ENCODE measurements around the gene DAD1.

Gene DAD1

DNA sequence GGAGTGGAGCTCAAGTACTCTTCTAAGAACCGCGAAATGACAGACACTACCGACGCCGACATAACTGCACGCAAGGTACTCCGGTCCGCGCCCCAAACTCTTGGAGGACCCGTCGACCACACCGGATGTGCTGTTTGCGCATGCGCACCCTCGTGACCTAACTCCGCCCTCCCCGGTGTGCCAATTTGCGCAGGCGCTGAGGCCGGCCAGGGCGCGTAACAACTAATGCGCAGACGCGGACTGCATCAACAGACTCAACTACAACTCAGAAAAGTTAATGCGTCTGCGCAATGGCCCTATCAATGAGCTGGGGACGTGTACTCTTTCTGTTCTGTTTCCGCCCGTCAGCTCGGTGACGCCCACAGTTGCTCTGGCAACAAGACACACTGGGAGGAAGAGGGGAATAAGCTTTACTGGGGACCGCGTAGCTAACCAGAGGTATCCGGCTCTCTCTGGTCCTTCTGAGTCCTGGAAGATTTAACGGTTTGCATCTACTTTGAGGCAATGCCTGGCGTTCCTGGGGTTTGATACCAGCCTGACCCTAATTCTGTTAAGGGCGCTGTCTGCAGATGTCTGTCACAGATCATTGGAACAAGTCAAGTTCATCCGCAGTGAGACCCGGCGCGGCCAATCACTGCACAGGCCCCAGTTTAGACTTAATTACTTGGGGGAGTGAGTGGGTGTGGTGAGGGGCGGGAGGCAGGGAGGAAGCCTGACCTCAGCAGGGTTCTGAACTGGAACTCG, at the start of gene DAD1 (continued):
- TF ChIP-seq, protein P1, sequence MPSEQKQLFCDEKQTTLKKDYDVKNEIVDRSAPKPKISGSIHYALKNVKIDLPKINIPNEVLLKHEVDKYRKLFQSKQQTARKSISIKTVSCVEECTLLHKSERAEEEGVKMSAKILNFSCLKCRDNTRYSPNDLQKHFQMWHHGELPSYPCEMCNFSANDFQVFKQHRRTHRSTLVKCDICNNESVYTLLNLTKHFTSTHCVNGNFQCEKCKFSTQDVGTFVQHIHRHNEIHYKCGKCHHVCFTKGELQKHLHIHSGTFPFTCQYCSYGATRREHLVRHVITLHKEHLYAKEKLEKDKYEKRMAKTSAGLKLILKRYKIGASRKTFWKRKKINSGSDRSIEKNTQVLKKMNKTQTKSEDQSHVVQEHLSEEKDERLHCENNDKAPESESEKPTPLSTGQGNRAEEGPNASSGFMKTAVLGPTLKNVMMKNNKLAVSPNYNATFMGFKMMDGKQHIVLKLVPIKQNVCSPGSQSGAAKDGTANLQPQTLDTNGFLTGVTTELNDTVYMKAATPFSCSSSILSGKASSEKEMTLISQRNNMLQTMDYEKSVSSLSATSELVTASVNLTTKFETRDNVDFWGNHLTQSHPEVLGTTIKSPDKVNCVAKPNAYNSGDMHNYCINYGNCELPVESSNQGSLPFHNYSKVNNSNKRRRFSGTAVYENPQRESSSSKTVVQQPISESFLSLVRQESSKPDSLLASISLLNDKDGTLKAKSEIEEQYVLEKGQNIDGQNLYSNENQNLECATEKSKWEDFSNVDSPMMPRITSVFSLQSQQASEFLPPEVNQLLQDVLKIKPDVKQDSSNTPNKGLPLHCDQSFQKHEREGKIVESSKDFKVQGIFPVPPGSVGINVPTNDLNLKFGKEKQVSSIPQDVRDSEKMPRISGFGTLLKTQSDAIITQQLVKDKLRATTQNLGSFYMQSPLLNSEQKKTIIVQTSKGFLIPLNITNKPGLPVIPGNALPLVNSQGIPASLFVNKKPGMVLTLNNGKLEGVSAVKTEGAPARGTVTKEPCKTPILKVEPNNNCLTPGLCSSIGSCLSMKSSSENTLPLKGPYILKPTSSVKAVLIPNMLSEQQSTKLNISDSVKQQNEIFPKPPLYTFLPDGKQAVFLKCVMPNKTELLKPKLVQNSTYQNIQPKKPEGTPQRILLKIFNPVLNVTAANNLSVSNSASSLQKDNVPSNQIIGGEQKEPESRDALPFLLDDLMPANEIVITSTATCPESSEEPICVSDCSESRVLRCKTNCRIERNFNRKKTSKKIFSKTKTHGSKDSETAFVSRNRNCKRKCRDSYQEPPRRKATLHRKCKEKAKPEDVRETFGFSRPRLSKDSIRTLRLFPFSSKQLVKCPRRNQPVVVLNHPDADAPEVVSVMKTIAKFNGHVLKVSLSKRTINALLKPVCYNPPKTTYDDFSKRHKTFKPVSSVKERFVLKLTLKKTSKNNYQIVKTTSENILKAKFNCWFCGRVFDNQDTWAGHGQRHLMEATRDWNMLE (tag by site-specific recombination; conservative IDR thresholded peaks at IDR 0.05; ENCODE audit: low read depth) = 0 out of 2 replicates have a peak, but pooled peaks have one; percentile 6
- TF ChIP-seq ZNF701 (tag by site-specific recombination; IDR thresholded peaks at IDR 0.05) = no peak
- TF ChIP-seq ZBTB17 (tag by site-specific recombination; IDR thresholded peaks at IDR 0.05) = peak; percentile 93
- no peak for TF ChIP-seq HIC1 (tag by site-specific recombination; IDR thresholded peaks at IDR 0.05)
- TF ChIP-seq ZNF624 (tag by site-specific recombination; IDR thresholded peaks at IDR 0.05) = no peak
- TF ChIP-seq OSR2 (tag by site-specific recombination; IDR thresholded peaks at IDR 0.05) = no peak
- TF ChIP-seq EGR2 (tag by site-specific recombination; IDR thresholded peaks at IDR 0.05; ENCODE audit: low read depth) = peak; percentile 75
- TF ChIP-seq PRDM4 (tag by site-specific recombination; IDR thresholded peaks at IDR 0.05) = no peak
- no peak for TF ChIP-seq ZBTB49 (tag by site-specific recombination; IDR thresholded peaks at IDR 0.05; ENCODE audit: low read depth)
- TF ChIP-seq, protein P2, sequence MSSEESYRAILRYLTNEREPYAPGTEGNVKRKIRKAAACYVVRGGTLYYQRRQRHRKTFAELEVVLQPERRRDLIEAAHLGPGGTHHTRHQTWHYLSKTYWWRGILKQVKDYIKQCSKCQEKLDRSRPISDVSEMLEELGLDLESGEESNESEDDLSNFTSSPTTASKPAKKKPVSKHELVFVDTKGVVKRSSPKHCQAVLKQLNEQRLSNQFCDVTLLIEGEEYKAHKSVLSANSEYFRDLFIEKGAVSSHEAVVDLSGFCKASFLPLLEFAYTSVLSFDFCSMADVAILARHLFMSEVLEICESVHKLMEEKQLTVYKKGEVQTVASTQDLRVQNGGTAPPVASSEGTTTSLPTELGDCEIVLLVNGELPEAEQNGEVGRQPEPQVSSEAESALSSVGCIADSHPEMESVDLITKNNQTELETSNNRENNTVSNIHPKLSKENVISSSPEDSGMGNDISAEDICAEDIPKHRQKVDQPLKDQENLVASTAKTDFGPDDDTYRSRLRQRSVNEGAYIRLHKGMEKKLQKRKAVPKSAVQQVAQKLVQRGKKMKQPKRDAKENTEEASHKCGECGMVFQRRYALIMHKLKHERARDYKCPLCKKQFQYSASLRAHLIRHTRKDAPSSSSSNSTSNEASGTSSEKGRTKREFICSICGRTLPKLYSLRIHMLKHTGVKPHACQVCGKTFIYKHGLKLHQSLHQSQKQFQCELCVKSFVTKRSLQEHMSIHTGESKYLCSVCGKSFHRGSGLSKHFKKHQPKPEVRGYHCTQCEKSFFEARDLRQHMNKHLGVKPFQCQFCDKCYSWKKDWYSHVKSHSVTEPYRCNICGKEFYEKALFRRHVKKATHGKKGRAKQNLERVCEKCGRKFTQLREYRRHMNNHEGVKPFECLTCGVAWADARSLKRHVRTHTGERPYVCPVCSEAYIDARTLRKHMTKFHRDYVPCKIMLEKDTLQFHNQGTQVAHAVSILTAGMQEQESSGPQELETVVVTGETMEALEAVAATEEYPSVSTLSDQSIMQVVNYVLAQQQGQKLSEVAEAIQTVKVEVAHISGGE (tag by site-specific recombination; conservative IDR thresholded peaks at IDR 0.05; ENCODE audit: low read depth) = peak; percentile 74
- 0 out of 2 replicates have a peak, but pooled peaks have one; percentile 43 for TF ChIP-seq MZF1 (tag by site-specific recombination; IDR thresholded peaks at IDR 0.05; ENCODE audit: borderline replicate concordance)
- no peak for TF ChIP-seq ZNF214 (tag by site-specific recombination; IDR thresholded peaks at IDR 0.05; ENCODE audit: borderline replicate concordance)
- TF ChIP-seq ZBTB20 (tag by site-specific recombination; IDR thresholded peaks at IDR 0.05) = peak; percentile 35; the same call in 1 of the 2 replicates
- TF ChIP-seq ZNF221 (tag by site-specific recombination; IDR thresholded peaks at IDR 0.05; ENCODE audit: borderline replicate concordance) = no peak
- peak; percentile 83 for TF ChIP-seq ZNF335 (tag by site-specific recombination; conservative IDR thresholded peaks at IDR 0.05)
- TF ChIP-seq, protein P3, sequence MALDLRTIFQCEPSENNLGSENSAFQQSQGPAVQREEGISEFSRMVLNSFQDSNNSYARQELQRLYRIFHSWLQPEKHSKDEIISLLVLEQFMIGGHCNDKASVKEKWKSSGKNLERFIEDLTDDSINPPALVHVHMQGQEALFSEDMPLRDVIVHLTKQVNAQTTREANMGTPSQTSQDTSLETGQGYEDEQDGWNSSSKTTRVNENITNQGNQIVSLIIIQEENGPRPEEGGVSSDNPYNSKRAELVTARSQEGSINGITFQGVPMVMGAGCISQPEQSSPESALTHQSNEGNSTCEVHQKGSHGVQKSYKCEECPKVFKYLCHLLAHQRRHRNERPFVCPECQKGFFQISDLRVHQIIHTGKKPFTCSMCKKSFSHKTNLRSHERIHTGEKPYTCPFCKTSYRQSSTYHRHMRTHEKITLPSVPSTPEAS (tag by site-specific recombination; IDR thresholded peaks at IDR 0.05) = no peak
- TF ChIP-seq ZNF501 (tag by site-specific recombination; IDR thresholded peaks at IDR 0.05) = no peak
- TF ChIP-seq HOXA7 (CRISPR knock-in tag; IDR thresholded peaks at IDR 0.05; ENCODE audit: borderline replicate concordance) = no peak
- no peak for TF ChIP-seq ZNF529 (tag by site-specific recombination; IDR thresholded peaks at IDR 0.05; ENCODE audit: insufficient replicate concordance)
- no peak for TF ChIP-seq HOXC10 (CRISPR knock-in tag; IDR thresholded peaks at IDR 0.05)
- peak; percentile 59; the same call in 1 of the 2 replicates for TF ChIP-seq KLF8 (tag by site-specific recombination; IDR thresholded peaks at IDR 0.05)
- no peak for TF ChIP-seq ZNF174 (tag by site-specific recombination; IDR thresholded peaks at IDR 0.05)
